GM23338 (cell line): Measurements from ENCODE around the gene LRP10.

Experiments
- CREB1 ChIP-seq: fragments of 250-450 bp; sonication (Bioruptor Pico); IDR thresholded peaks from 2 replicates; pipeline ENCODE4 v1.5.0; 2020; ENCODE audit warnings: low read depth, mild to moderate bottlenecking, moderate library complexity
- CTCF ChIP-seq, 2 experiments: fragments of 200-600 bp in 1 of 2; sonication (generic) in 1 of 2; conservative IDR thresholded peaks; 2 replicates each; pipeline versions ENCODE4 v1.5.1 to v1.6.1; 2016 to 2017; ENCODE audit warnings: antibody characterized with exemption in 2 of 2, low read depth in 2 of 2, mild to moderate bottlenecking in 2 of 2, moderate library complexity in 1 of 2
- POLR2AphosphoS5 ChIP-seq: IDR thresholded peaks from 2 replicates; pipeline ENCODE4 v1.6.1; 2016; ENCODE audit warnings: antibody characterized with exemption, low read depth
- STAT1 ChIP-seq: IDR thresholded peaks from one replicate; pipeline ENCODE4 v1.6.1; 2016; ENCODE audit warnings: antibody characterized with exemption; ENCODE audit not compliant: unreplicated experiment
- ZNF114 ChIP-seq: fragments of 250-450 bp; sonication (Bioruptor Pico); IDR thresholded peaks from 2 replicates; pipeline ENCODE4 v1.5.0; 2020; ENCODE audit warnings: mild to moderate bottlenecking, moderate library complexity
- TF ChIP-seq, protein P1 (sequence below): IDR thresholded peaks from one replicate; pipeline ENCODE4 v1.6.1; 2018; ENCODE audit warnings: antibody characterized with exemption; ENCODE audit not compliant: unreplicated experiment

GRCh38 chr14:22892488-22892887 is 20.9 kb downstream of the LRP10 start:
- TF ChIP-seq CTCF (conservative IDR thresholded peaks at IDR 0.05; ENCODE audit: low read depth in 2 of 2), result no peak
- no peak for TF ChIP-seq ZNF114 (CRISPR knock-in tag)
- TF ChIP-seq, protein P1, sequence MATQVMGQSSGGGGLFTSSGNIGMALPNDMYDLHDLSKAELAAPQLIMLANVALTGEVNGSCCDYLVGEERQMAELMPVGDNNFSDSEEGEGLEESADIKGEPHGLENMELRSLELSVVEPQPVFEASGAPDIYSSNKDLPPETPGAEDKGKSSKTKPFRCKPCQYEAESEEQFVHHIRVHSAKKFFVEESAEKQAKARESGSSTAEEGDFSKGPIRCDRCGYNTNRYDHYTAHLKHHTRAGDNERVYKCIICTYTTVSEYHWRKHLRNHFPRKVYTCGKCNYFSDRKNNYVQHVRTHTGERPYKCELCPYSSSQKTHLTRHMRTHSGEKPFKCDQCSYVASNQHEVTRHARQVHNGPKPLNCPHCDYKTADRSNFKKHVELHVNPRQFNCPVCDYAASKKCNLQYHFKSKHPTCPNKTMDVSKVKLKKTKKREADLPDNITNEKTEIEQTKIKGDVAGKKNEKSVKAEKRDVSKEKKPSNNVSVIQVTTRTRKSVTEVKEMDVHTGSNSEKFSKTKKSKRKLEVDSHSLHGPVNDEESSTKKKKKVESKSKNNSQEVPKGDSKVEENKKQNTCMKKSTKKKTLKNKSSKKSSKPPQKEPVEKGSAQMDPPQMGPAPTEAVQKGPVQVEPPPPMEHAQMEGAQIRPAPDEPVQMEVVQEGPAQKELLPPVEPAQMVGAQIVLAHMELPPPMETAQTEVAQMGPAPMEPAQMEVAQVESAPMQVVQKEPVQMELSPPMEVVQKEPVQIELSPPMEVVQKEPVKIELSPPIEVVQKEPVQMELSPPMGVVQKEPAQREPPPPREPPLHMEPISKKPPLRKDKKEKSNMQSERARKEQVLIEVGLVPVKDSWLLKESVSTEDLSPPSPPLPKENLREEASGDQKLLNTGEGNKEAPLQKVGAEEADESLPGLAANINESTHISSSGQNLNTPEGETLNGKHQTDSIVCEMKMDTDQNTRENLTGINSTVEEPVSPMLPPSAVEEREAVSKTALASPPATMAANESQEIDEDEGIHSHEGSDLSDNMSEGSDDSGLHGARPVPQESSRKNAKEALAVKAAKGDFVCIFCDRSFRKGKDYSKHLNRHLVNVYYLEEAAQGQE, result no peak
- TF ChIP-seq POLR2AphosphoS5, result no peak
- no peak for TF ChIP-seq CREB1
- no peak for TF ChIP-seq STAT1
